K562 (cell line): ENCODE results near the gene TRAPPC2L. TPM values are rescaled to one million over a fixed set of nuclear protein-coding genes. Genes with fewer than 3 reads are reported as not detected.

Source experiments
- ATAC-seq: fragments of 200-7000 bp; cut with Tn5 transposase; 3 replicates; pipeline ENCODE4 v1.9.1; 2020; ENCODE audit warnings: moderate library complexity
- BruUV-seq: library from RNA; stranded (reverse); fragments of 400-500 nt; replicated peaks from 2 replicates; lab custom pipeline; 2021; lab: Mats Ljungman, UMichigan
- CTCF ChIA-PET: fragments of 300-600 bp; formaldehyde crosslinking; extraction: SDS; loops from one replicate; lab custom pipeline; 2021; ENCODE audit warnings: low intra/inter-chr PET ratio; lab: Yijun Ruan, JAX
- POLR2A ChIA-PET: fragments of 300-600, 350-650 bp; sonication (Branson Sonifier 250); formaldehyde crosslinking; extraction: SDS; loops from one replicate; lab custom pipeline; 2021; ENCODE audit warnings: antibody characterized with exemption, inconsistent platforms; lab: Yijun Ruan, JAX
- DNase-seq, 4 experiments: peaks; one replicate each; pipeline versions ENCODE4 v3.0.0 to v3.0.0-alpha.2; 2011 to 2018; ENCODE audit warnings: low spot score in 3 of 4, mixed read lengths in 3 of 4; ENCODE audit errors: extremely low read depth in 1 of 4
- FAIRE-seq: peaks from 2 replicates; lab custom pipeline; 2011; peaks lifted over from hg19 to GRCh38; lab: Jason Lieb, UNC
- H2AFZ ChIP-seq: 2 replicates; pipeline ENCODE4 v1.6.0; 2011; ENCODE audit warnings: low read depth, low read length, control low read depth, inconsistent platforms
- H3K27ac ChIP-seq: fragments of 200-600 bp; 3 replicates; pipeline ENCODE4 v1.8.0; 2011; ENCODE audit warnings: low read depth, mild to moderate bottlenecking, control low read depth, inconsistent platforms, low read length, moderate library complexity, mixed read lengths; ENCODE audit errors: extremely low read depth
- H3K27me3 ChIP-seq, 2 experiments: fragments of 300-600 bp in 1 of 2; 2 replicates in 1 of 2; 3 replicates in 1 of 2; pipeline versions ENCODE4 v1.6.0 to v1.8.0; 2011; ENCODE audit warnings: inconsistent platforms in 2 of 2, low read length in 2 of 2, mild to moderate bottlenecking in 1 of 2, mixed read lengths in 1 of 2, moderate library complexity in 1 of 2; ENCODE audit not compliant: control insufficient read depth in 2 of 2, insufficient read depth in 2 of 2
- H3K36me3 ChIP-seq: fragments of 300-600 bp; 3 replicates; pipeline ENCODE4 v1.8.0; 2011; ENCODE audit warnings: mild to moderate bottlenecking, low read length, inconsistent platforms; ENCODE audit not compliant: control insufficient read depth, insufficient read depth
- H3K4me1 ChIP-seq, 2 experiments: fragments of 200-600 bp in 1 of 2; replicated peaks in 1 of 2; 2 replicates in 1 of 2; 3 replicates in 1 of 2; pipeline versions ENCODE4 v1.5.1 to v1.8.0; 2011; ENCODE audit warnings: inconsistent platforms in 2 of 2, low read length in 2 of 2, mild to moderate bottlenecking in 1 of 2, mixed read lengths in 1 of 2, moderate library complexity in 1 of 2; ENCODE audit not compliant: control insufficient read depth in 2 of 2, insufficient read depth in 2 of 2
- H3K4me2 ChIP-seq: 2 replicates; pipeline ENCODE4 v1.6.1; 2011; ENCODE audit warnings: low read length, control low read depth, inconsistent platforms, mixed read lengths; ENCODE audit not compliant: insufficient read depth
- H3K4me3 ChIP-seq: fragments of 200-600 bp; sonication (generic), shearing (Covaris generic); 2 replicates; pipeline ENCODE4 v1.5.1; 2016; ENCODE audit warnings: control low read depth, inconsistent platforms
- H3K79me2 ChIP-seq: fragments of 200-600 bp; 3 replicates; pipeline ENCODE4 v1.8.0; 2011; ENCODE audit warnings: low read length, inconsistent platforms; ENCODE audit not compliant: control insufficient read depth, insufficient read depth
- H3K9ac ChIP-seq, 2 experiments: 2 replicates each; pipeline versions ENCODE4 v1.6.0 to v1.6.1; 2011; ENCODE audit warnings: low read depth in 2 of 2, low read length in 2 of 2, control low read depth in 1 of 2, inconsistent platforms in 1 of 2, mild to moderate bottlenecking in 1 of 2, mixed read lengths in 1 of 2; ENCODE audit not compliant: insufficient read depth in 1 of 2
- H3K9me1 ChIP-seq: one replicate; pipeline ENCODE4 v1.6.0; 2011; ENCODE audit warnings: inconsistent platforms, mild to moderate bottlenecking, low read length, moderate library complexity; ENCODE audit not compliant: control insufficient read depth, insufficient read depth
- H3K9me3 ChIP-seq: replicated peaks from 2 replicates; pipeline ENCODE4 v1.5.1; 2011; ENCODE audit warnings: low read depth, low read length, inconsistent platforms; ENCODE audit not compliant: control insufficient read depth, insufficient read depth
- H4K20me1 ChIP-seq: replicated peaks from 2 replicates; pipeline ENCODE4 v1.6.1; 2011; ENCODE audit warnings: low read length, inconsistent platforms, mixed read lengths; ENCODE audit not compliant: control insufficient read depth, insufficient read depth
- BCOR ChIP-seq: fragments of 450-650 bp; IDR thresholded peaks from 2 replicates; pipeline ENCODE4 v1.6.1; 2016
- BRD9 ChIP-seq: fragments of 450-650 bp; IDR thresholded peaks from 2 replicates; pipeline ENCODE4 v1.6.1; 2018; ENCODE audit warnings: low read depth; ENCODE audit not compliant: partially characterized antibody
- DIDO1 ChIP-seq: fragments of 450-650 bp; IDR thresholded peaks from 2 replicates; pipeline ENCODE4 v1.6.1; 2016; ENCODE audit warnings: low read depth, missing biosample characterization, missing genetic modification characterization
- KDM4B ChIP-seq, 2 experiments: fragments of 450-650 bp in 1 of 2; sonication (generic) in 1 of 2; IDR thresholded peaks; 2 replicates each; pipeline ENCODE4 v1.6.1; 2016 to 2017; ENCODE audit warnings: borderline replicate concordance in 2 of 2, antibody characterized with exemption in 1 of 2, low read depth in 1 of 2, mild to moderate bottlenecking in 1 of 2
- SIN3B ChIP-seq: fragments of 450-650 bp; IDR thresholded peaks from 2 replicates; pipeline ENCODE4 v1.6.1; 2017; ENCODE audit warnings: low read depth, mild to moderate bottlenecking, moderate library complexity
- SRSF3 ChIP-seq: fragments of 200-400 bp; formaldehyde crosslinking; IDR thresholded peaks from 2 replicates; pipeline ENCODE4 v1.6.1; 2016; ENCODE audit warnings: mild to moderate bottlenecking, low read length, moderate library complexity; ENCODE audit not compliant: insufficient read depth
- TRIM24 ChIP-seq, 2 experiments: fragments of 450-650 bp; IDR thresholded peaks; 2 replicates each; pipeline ENCODE4 v1.6.1; 2016
- WGBS: fragments of 100-300 bp; shearing (Covaris generic); methylation state at CpG from one replicate; pipeline ENCODE4 v1.1.6; 2016; ENCODE audit warnings: low coverage, mixed read lengths; ENCODE audit not compliant: insufficient coverage; ENCODE audit errors: missing lambda C conversion rate; 5-methylcytosine and 5-hydroxymethylcytosine counted together
- in situ Hi-C: fragments of 300-500 bp; cut with MboI; formaldehyde crosslinking; loops from 4 replicates; pipeline ENCODE4 v1.15.0; 2018; ENCODE audit warnings: inconsistent platforms, mixed read lengths
- intact Hi-C: fragments of 100-400 bp; cut with micrococcal nuclease; formaldehyde crosslinking; loops from 2 replicates; pipeline ENCODE4 v1.14.2; 2022
- polyA plus RNA-seq, 8 experiments: library from polyadenylated mRNA; depleted of rRNA in 4 of 8; stranded (reverse) in 5 of 8; unstranded in 3 of 8; fragments of >200 nt; fragmentation: Nextera tagmentation in 2 of 8; fragmentation: Illumina TruSeq in 1 of 8; extraction: Ambion mirVana in 2 of 8; extraction: Trizol in 1 of 8; gene quantifications; 2 replicates each; pipeline versions ENCODE4 v1.2.1 to v1.2.3, GENCODE V29; 2011 to 2014; ENCODE audit warnings: inconsistent platforms in 1 of 8, missing spikeins in 1 of 8
- total RNA-seq, 7 experiments: library from RNA; depleted of rRNA in 6 of 7; stranded (reverse); fragments of >200 nt in 6 of 7; fragmentation: Illumina TruSeq in 2 of 7; extraction: Trizol in 2 of 7; gene quantifications; 2 replicates each; pipeline versions ENCODE4 v1.2.1 to v1.2.3, GENCODE V29; 2011 to 2021; ENCODE audit warnings: low replicate concordance in 1 of 7

TRAPPC2L gene
- total and polyA plus RNA-seq, 9 of the 15 experiments (the other 6 are each of a cell fraction or from before 2014, with no cell fraction given) = 60.4 to 398 (median 97.5) TPM

DNA sequence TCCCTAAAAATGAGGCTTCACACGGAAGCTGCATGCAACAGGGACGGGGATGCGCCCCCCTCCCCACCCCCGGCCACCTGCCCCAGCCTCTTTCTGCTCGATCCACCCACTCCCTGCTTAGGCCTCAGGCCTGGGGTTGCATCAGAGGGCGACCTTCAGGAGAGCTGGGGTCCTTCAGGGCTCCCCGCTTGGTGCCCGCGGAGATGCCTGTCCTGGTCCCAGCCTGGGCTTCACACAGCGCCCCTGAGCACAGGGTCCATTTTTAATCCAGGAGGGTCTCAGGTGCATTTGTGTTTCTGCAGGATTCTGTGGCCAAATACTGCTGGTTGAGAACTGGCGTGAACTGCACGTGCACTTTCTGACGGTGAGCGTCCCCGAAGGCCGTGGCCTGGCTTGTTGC, 37.8 kb upstream of the TRAPPC2L start:
- no peaks in the 10 kb centered on the region for H4K20me1 ChIP-seq
- in situ Hi-C loops = loop anchor here (10.0 kb wide), 1 partner anchor 396 kb away; the partner anchor contains the start of gene ZNF778

DNA sequence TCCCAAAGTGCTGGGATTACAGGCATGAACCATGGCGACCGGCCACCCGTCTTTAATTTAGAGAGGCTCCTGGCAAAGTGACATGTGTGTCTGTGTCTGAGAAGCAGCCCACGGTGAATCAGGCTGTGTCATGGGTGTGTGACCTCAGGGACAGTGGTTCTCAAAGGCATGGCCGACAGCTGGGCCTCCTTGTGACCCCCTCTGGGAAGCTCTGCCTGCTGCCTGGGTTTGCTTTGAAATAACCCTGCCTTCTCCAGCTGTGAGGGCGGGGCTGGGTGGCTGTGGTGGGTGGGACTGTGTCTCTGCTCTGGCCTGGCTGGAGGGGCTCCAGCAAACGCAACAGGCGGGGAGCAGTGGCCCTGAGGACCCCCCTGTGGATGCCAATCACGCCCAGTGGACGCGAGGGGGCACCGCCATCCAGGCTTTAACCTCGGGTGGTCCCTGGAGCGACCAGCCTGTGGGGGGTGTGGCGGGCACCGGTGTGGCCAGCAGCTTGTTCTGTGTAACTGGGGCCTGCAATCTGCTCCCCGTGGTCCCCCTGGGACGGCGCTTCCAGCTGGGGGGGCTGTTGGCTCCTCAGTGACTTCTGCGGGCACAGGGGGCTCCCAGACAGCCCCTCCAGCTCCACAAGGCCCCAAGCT, 36.4 kb upstream of the TRAPPC2L start:
- Histone ChIP-seq H4K20me1 (no peaks in the 10 kb centered on the region), H3K4me3 (no peak overlapping the region), H3K79me2 (no peaks in the 10 kb centered on the region), H3K4me2 (no peak overlapping the region), H3K9ac (peak overlapping the region in 1 of 2 experiments; percentile 68; a peak in 1 of 4 replicates), H2AFZ (no peak overlapping the region), H3K36me3 (no peaks in the 10 kb centered on the region), H3K4me1 (peaks cover 0 to 54% of the 10 kb centered on the region in 2 experiments; a peak in 2 of 5 replicates), H3K9me3 (no peaks in the 10 kb centered on the region), H3K9me1 (no peaks in the 10 kb centered on the region), H3K27me3 (no peaks in the 10 kb centered on the region), H3K27ac (no peak overlapping the region)
- BruUV-seq = no TSS peak
- 72% methylated on average over 13 of the region's 20 CpGs for WGBS
- in situ Hi-C loops = no loop called here
- ChIA-PET POLR2A (interaction anchor here (1.2 kb wide), 1 partner anchor 10 kb away, joined by 6 read pairs; no protein-coding TSS in a partner anchor), CTCF (interaction anchor here (0.6 kb wide), 1 partner anchor 961 kb away, joined by 3 read pairs; no protein-coding TSS in a partner anchor)
- ATAC-seq = no peak
- DNase-seq = no peak
- intact Hi-C loops = no loop called here
- TF ChIP-seq SRSF3 (no peak), BCOR (no peak), BRD9 (no peak)
- FAIRE-seq = no peak

More for the DNA sequence above, 37.8 kb upstream of the TRAPPC2L start:
- Histone ChIP-seq H3K27me3 (no peaks in the 10 kb centered on the region), H3K27ac (no peak overlapping the region), H3K9ac (peak overlapping the region in 1 of 2 experiments; percentile 64; a peak in 2 of 4 replicates), H3K4me1 (peaks cover 0 to 49% of the 10 kb centered on the region in 2 experiments; a peak in 2 of 5 replicates), H3K79me2 (no peaks in the 10 kb centered on the region), H2AFZ (no peak overlapping the region), H3K36me3 (no peaks in the 10 kb centered on the region), H3K4me2 (no peak overlapping the region), H3K9me1 (no peaks in the 10 kb centered on the region), H3K4me3 (no peak overlapping the region), H3K9me3 (no peaks in the 10 kb centered on the region)
- DNase-seq (no peak), ATAC-seq (0 out of 3 replicates have a peak, but pooled peaks have one; percentile 12), FAIRE-seq (no peak)
- ChIA-PET POLR2A (interaction anchor here (0.9 to 1.2 kb wide), 2 partner anchors 8 to 37 kb away, joined by 3 to 5 read pairs; partner anchors contain the start of genes GALNS and TRAPPC2L), CTCF (no interaction called here)
- intact Hi-C loops = loop anchor here (10.0 kb wide), 1 partner anchor 186 kb away; no protein-coding TSS in a partner anchor
- BruUV-seq = no TSS peak
- WGBS = 70% methylated on average over 13 of the region's 16 CpGs
- TF ChIP-seq KDM4B (IDR thresholded peaks at IDR 0.05; ENCODE audit: borderline replicate concordance in 2 of 2, low read depth in 1 of 2) (no peak), TRIM24 (IDR thresholded peaks at IDR 0.05) (no peak), SIN3B (no peak), DIDO1 (tag) (no peak)
